Testis (tissue), 2 donors: Measurements from ENCODE around the gene BARX1.

ENCODE experiments used
- CTCF ChIP-seq, 3 experiments: fragments of 450-650 bp in 2 of 3; fragments of 200-600 bp in 1 of 3; sonication (generic) in 1 of 3; IDR thresholded peaks; one replicate each; pipeline ENCODE4 v1.5.1; 2016 to 2019; ENCODE audit warnings: antibody characterized with exemption in 3 of 3, mild to moderate bottlenecking in 2 of 3, moderate library complexity in 1 of 3
- POLR2A ChIP-seq: fragments of 450-650 bp; IDR thresholded peaks from one replicate; pipeline ENCODE4 v1.6.1; 2017; ENCODE audit warnings: antibody characterized with exemption, mild to moderate bottlenecking, moderate library complexity

- TF ChIP-seq CTCF (IDR thresholded peaks at IDR 0.05), result no peak
- no peak for TF ChIP-seq POLR2A
Measured at GRCh38 chr9:93960971-93961841, 6.1 kb upstream of the BARX1 start.
